HUES64 (cell line): Measurements from ENCODE around the gene YAF2.
"Not testable (repeated sequence)": the region's sequence is repeated elsewhere in the genome, so short reads cannot be mapped to it uniquely, and the experiment has no call there.

Source experiments
- H3K27ac ChIP-seq: 2 replicates; pipeline ENCODE4 v1.7.0; 2013; ENCODE audit warnings: low read depth, low read length, inconsistent platforms
- H3K27me3 ChIP-seq: 2 replicates; pipeline ENCODE4 v1.6.1; 2013; ENCODE audit warnings: mild to moderate bottlenecking, low read length; ENCODE audit not compliant: insufficient read depth
- H3K36me3 ChIP-seq: 2 replicates; pipeline ENCODE4 v1.6.1; 2013; ENCODE audit warnings: mild to moderate bottlenecking, low read length; ENCODE audit not compliant: insufficient read depth
- H3K4me1 ChIP-seq: 2 replicates; pipeline ENCODE4 v1.6.1; 2013; ENCODE audit warnings: mild to moderate bottlenecking, low read length, moderate library complexity; ENCODE audit not compliant: insufficient read depth
- H3K4me3 ChIP-seq: 2 replicates; pipeline ENCODE4 v1.5.1; 2013; ENCODE audit warnings: mild to moderate bottlenecking, low read length, moderate library complexity
- H3K9ac ChIP-seq: 2 replicates; pipeline ENCODE4 v1.6.1; 2013; ENCODE audit warnings: mild to moderate bottlenecking, low read depth, low read length
- H3K9me3 ChIP-seq: 2 replicates; pipeline ENCODE4 v1.6.1; 2013; ENCODE audit warnings: low read depth, low read length; ENCODE audit not compliant: insufficient read depth
- WGBS: fragments of 150-250, 120-280 bp; methylation state at CpG from one replicate; pipeline ENCODE4 v1.1.7; 2013; ENCODE audit warnings: missing lambda C conversion rate; 5-methylcytosine and 5-hydroxymethylcytosine counted together

Gene YAF2

DNA sequence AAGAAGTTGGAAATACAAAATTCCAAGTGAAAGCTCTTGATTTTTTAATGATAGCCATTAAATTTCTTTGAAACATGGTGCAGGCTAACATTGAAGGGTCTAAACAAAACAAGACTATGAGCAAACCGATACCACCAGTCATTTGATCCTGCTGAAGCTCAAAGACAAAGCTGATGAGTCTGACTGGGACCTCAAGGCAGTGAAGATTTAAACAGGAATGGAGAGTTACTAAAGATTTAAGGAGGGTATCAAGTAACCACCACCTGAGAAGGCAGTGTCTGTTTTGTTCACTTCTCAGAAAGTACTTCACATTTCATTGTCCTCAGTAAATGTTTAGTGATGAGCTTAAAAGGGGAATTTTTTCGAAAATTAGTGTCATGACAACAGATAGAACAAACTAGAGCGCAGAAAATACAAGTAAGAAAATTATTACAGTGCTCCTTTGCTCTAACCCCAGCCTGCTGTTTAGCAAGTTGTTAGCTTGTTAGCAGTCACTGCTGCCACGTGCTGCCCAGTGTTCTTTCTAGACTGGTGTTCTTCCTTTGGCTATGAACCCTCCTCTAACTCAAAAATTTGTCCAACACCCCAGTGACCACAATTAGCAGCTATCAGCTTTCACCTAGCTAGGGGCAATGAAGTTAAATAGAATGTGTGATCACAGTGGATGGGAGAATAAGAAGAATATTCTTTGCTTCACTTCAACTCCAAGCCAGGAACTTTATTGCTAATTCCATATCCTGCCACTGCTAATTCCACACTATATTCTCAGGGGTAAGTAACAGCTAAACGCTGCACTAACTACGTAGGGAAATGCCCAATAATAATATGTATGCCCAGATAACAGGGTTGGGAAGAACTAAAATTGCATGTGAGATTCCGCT, 41.1 kb downstream of the YAF2 start:
- no peaks in the 10 kb centered on the region for H3K9me3 ChIP-seq
- 85% methylated on average over 7 of the region's 7 CpGs for WGBS
- H3K27ac ChIP-seq = no peak overlapping the region
- no peaks in the 10 kb centered on the region; the same call in 1 of the 2 replicates for H3K36me3 ChIP-seq
- no peaks in the 10 kb centered on the region for H3K27me3 ChIP-seq
- no peak overlapping the region for H3K4me3 ChIP-seq
- H3K4me1 ChIP-seq = 0 out of 2 replicates have a peak, but pooled peaks cover 5% of the 10 kb centered on the region
- H3K9ac ChIP-seq = no peak overlapping the region

DNA sequence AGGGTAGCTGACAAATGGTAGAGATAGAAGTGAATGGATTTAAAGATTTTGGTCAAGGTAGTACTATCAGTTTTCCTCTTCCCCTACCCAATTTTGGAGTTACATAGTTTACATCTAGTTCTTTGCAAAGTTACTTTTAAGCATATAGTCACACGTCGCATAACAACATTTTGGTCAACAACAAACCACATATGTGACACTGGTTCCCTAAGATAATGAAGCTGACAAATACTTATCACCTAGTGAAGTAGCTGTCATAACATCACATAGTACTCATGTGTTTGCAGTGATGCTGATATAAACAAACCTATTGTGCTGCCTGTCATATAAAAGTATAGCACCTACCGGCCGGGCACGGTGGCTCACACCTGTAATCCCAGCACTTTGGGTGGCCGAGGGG, 45.4 kb downstream of the YAF2 start:
- no peak overlapping the region for H3K9ac ChIP-seq
- 0 out of 2 replicates have a peak, but pooled peaks cover 5% of the 10 kb centered on the region for H3K4me1 ChIP-seq
- no peaks in the 10 kb centered on the region for H3K36me3 ChIP-seq
- H3K27me3 ChIP-seq = no peaks in the 10 kb centered on the region
- no peaks in the 10 kb centered on the region for H3K9me3 ChIP-seq
- H3K27ac ChIP-seq = no peak overlapping the region
- WGBS = 89% methylated on average over 6 of the region's 6 CpGs
- H3K4me3 ChIP-seq = no peak overlapping the region

DNA sequence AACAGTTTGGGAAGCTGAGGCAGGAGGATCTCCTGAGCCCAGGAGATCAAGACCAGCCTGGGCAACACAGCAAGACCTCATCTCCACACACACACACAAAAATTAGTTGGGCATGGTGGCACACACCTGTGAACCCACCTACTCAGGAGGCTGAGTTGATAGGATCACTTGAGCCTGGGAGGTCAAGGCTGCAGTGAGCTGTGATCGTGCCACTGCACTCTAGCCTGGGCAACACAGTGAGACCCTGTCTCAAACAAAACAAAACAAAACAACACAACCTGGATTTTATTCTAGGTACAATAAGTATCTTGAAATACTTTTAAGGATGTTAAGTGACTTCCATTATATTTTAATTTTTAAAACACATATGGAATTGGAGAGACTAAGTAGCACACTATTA, 45.8 kb downstream of the YAF2 start:
- Histone ChIP-seq H3K9ac (no peak overlapping the region), H3K4me3 (no peak overlapping the region), H3K9me3 (no peaks in the 10 kb centered on the region), H3K4me1 (0 out of 2 replicates have a peak, but pooled peaks cover 5% of the 10 kb centered on the region), H3K27me3 (no peaks in the 10 kb centered on the region), H3K27ac (no peak overlapping the region), H3K36me3 (no peaks in the 10 kb centered on the region)
- WGBS = 100% methylated on average over 1 of the region's 1 CpG

DNA sequence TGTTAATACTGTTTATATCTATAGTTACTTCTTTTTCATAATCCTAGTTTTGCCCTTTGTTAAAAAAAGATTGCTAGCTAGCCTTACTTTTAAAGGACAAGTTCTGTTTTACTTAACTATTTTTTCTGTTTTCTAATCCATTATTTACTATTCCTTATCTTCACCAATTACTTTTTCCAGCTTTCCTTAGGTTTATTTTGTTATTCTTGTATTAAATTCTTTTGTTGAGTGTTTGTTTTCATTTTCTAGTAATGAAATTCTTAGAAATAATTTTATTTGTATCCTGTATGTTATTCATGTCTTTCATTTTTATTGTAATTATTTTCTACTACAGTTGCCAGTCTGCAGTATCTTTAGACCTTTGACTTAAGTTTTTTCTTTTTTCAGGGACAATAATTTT, 47.7 kb downstream of the YAF2 start:
- H3K27ac ChIP-seq = no peak overlapping the region
- no peaks in the 10 kb centered on the region for H3K27me3 ChIP-seq
- no peaks in the 10 kb centered on the region for H3K4me1 ChIP-seq
- H3K4me3 ChIP-seq = no peak overlapping the region
- H3K36me3 ChIP-seq = no peaks in the 10 kb centered on the region
- H3K9ac ChIP-seq = no peak overlapping the region
- H3K9me3 ChIP-seq = no peaks in the 10 kb centered on the region

DNA sequence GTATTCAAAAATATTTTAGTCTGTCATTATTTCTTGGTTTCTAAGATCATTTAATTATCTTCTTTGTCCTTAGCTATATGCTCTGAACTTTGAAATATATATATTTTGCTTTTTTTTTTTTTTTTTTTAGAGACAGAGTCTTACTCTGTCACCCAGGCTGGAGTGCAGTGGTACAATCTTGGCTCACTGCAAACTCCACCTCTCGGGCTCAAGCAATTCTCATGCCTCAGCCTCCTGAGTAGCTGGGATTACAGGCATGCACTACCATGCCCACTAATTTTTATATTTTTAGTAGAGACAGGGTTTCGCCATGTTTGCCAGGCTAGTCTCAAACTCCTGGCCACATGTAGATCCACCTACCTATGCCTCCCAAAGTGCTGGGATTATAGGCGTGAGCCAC, 49.8 kb downstream of the YAF2 start:
- H3K27ac ChIP-seq, H3K4me3 ChIP-seq, H3K36me3 ChIP-seq, H3K9ac ChIP-seq, H3K27me3 ChIP-seq, H3K4me1 ChIP-seq, H3K9me3 ChIP-seq: not testable (repeated sequence)
- 91% methylated on average over 2 of the region's 3 CpGs for WGBS

DNA sequence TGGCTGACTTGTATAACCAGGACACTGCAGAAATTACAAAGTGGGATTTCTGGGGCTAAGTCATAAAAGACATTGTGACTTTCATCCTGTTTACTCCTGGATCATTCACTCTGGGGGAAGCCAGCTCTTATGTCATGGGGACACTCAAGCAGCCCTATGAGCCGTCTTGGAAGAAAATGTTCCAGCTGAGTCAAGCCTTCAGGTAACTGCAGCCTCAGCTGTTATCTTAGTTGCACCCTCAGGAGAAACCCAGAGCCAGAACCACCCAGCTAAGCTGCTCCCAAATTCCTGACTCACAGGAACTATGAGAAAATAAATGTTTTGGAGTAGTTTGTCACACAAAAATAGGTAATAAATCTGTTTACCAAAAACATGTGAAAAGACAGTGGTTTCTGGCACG, 50.2 kb downstream of the YAF2 start:
- Histone ChIP-seq H3K27ac (no peak overlapping the region), H3K27me3 (no peaks in the 10 kb centered on the region), H3K9ac (no peak overlapping the region), H3K4me1 (no peaks in the 10 kb centered on the region), H3K4me3 (no peak overlapping the region), H3K36me3 (no peaks in the 10 kb centered on the region), H3K9me3 (no peaks in the 10 kb centered on the region)
- WGBS = 95% methylated on average over 2 of the region's 2 CpGs

DNA sequence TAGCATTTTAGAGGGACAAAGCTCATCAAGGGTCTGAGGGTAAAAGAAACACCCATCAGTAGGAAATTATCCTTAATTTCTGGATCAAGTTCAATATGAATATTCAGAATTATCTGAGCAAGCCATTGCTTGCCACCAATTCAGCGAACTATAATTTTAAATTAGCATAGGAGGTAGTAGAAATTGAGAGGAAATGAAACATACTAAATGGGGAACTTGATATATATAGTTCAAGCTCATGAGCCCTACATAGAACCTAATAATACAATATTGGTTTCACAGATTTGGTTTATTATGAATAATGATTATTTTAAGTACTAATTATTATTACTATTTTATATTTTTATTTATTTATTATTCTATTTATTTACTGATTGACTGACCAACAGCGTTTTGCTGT, 51.3 kb downstream of the YAF2 start:
- Histone ChIP-seq H3K4me3 (no peak overlapping the region), H3K9me3 (no peaks in the 10 kb centered on the region), H3K36me3 (no peaks in the 10 kb centered on the region), H3K4me1 (no peaks in the 10 kb centered on the region), H3K9ac (no peak overlapping the region), H3K27me3 (no peaks in the 10 kb centered on the region), H3K27ac (no peak overlapping the region)
- 98% methylated on average over 2 of the region's 2 CpGs for WGBS

DNA sequence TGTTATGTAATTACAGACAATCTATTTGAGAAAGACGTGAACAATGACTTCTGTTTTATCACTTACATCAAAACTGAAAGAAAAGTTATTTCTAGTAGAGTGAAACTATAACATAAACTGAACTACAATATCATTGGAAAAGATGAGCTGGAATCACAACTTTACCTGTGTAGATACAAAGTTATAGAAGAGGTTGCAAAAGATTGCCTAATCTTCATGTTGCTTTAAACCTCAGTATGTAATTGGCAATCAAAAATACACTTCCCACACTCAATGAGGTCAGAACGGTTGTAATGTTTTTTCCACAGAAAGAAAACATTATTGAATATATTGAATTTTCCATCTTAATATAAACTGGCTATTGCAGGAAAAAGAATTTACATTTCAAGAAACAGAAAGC, 55.7 kb downstream of the YAF2 start:
- no peak overlapping the region for H3K4me3 ChIP-seq
- H3K9me3 ChIP-seq = no peaks in the 10 kb centered on the region
- no CpG with 5 or more reads among the region's 2 CpGs for WGBS
- H3K27ac ChIP-seq = no peak overlapping the region
- peaks cover 12% of the 10 kb centered on the region for H3K4me1 ChIP-seq
- H3K27me3 ChIP-seq = no peaks in the 10 kb centered on the region
- H3K9ac ChIP-seq = no peak overlapping the region
- no peaks in the 10 kb centered on the region for H3K36me3 ChIP-seq

DNA sequence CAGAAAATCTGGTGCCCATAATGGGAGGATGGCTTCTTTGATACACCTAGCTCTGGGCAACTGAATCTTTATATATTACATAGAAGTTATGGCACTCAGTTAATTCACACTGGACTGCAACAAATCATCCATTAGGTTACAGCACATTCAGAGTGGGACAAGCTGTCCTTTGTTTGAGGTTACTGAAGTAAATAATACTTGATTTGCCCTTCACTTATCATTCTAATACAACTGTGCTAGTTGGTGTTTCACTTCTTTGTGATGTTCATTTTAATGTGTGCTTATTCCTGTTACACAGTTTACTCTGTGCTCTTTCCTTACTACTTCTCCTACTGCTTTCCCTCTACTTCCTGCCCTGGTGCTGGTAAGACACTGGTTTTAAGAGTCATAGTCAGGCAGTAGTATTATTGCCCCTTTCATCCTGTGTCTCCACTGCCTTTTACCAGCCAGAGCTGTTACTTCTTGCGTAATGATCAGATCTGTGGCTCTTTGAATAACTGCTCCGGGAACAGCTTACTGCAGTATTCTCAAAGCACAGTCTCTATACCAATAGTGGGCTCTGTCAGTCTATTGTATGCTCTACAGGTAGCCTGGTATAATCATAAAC, 57.0 kb downstream of the YAF2 start:
- WGBS = 80% methylated on average over 2 of the region's 2 CpGs

DNA sequence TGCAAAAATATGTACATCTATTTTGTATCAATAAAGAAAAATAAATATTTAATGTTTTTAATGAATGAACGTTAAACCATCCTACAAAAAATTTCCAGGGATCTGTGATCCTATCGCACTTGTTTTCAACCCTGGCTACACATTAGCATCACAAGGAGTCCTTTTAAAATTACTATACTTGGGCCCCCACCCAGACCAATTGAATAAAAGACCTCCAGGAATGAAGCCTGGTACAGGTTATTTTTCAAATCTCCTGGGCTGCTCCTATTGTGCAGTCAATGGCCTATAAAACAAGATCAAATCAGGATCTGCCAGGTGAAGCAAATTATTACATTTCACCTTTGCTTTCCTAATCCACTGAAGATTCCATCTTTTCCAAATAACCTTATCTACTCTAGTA, 59.9 kb downstream of the YAF2 start:
- WGBS = 58% methylated on average over 2 of the region's 2 CpGs

More for the DNA sequence above, 57.0 kb downstream of the YAF2 start:
- peaks cover 12% of the 10 kb centered on the region for H3K4me1 ChIP-seq
- no peaks in the 10 kb centered on the region for H3K27me3 ChIP-seq
- H3K36me3 ChIP-seq = no peaks in the 10 kb centered on the region
- H3K4me3 ChIP-seq = no peak overlapping the region
- H3K9ac ChIP-seq = no peak overlapping the region
- no peaks in the 10 kb centered on the region for H3K9me3 ChIP-seq
- no peak overlapping the region for H3K27ac ChIP-seq

DNA sequence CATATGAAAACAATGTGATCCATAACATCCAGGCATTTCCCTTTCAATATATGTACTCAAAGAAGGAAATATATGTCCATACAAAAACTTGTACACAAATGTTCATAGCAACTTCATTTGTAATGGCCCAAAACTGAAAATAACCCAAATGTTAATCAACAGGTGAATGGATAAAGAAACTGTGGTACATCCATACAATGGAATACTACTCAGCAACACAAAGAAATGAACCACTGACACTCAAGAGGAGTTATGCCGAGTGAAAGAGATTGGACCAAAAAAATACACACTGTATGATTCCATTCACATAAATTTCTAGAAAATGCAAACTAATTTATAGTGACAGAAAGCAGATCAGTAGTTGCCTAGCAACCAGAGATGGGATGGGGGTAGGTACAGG, 63.1 kb downstream of the YAF2 start:
- H3K9me3 ChIP-seq = peaks cover 5% of the 10 kb centered on the region
- no peaks in the 10 kb centered on the region for H3K27me3 ChIP-seq
- 100% methylated on average over 1 of the region's 1 CpG for WGBS
- H3K4me1 ChIP-seq = peaks cover 12% of the 10 kb centered on the region
- H3K36me3 ChIP-seq = no peaks in the 10 kb centered on the region
- no peak overlapping the region for H3K9ac ChIP-seq
- H3K4me3 ChIP-seq = no peak overlapping the region
- no peak overlapping the region for H3K27ac ChIP-seq

More for the DNA sequence above, 59.9 kb downstream of the YAF2 start:
- H3K9me3 ChIP-seq = peaks cover 5% of the 10 kb centered on the region
- no peak overlapping the region for H3K27ac ChIP-seq
- no peaks in the 10 kb centered on the region for H3K36me3 ChIP-seq
- H3K4me3 ChIP-seq = no peak overlapping the region
- H3K4me1 ChIP-seq = peaks cover 12% of the 10 kb centered on the region
- H3K27me3 ChIP-seq = no peaks in the 10 kb centered on the region
- no peak overlapping the region for H3K9ac ChIP-seq
